PC-3 (cell line): ENCODE results near the gene CDHR1.

Experiments used
- CTCF ChIP-seq: fragments of 300-600 bp; sonication (generic); conservative IDR thresholded peaks from 2 replicates; pipeline ENCODE4 v1.5.1; 2017; ENCODE audit warnings: antibody characterized with exemption, low read depth, mild to moderate bottlenecking, low read length
- EZH2phosphoT487 ChIP-seq: fragments of 300-600 bp; sonication (generic); IDR thresholded peaks from 2 replicates; pipeline ENCODE4 v1.6.1; 2018; ENCODE audit warnings: mild to moderate bottlenecking, antibody characterized with exemption, low read length, borderline replicate concordance

DNA sequence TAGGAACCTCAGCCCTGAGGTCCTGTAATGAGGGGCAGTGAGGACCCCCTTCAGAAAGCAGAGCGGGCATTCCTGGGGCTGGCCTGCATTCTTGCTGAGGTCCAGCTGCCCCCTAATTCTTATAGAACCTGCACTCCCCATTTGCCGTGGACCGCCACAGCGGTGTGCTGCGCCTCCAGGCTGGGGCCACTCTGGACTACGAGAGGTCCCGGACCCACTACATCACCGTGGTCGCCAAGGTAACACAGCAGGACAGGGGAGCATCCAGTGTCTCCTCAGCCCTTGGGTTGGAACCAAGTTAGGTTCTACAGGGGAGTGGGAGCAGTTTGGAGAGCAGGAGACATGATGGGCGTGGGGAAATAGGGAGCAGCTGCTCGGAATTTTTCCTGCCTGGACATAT is 7.3 kb downstream of the CDHR1 start:
- no peak for TF ChIP-seq CTCF
- TF ChIP-seq EZH2phosphoT487, result no peak
